ENCODE results near the gene PROB1.
A peak's percentile ranks its signal among the peaks of the same experiment; 100 is the strongest.

PROB1 gene

GRCh38 chr5:139383993-139384590 is 10.8 kb downstream of the PROB1 start:
- H3K9me3 ChIP-seq (ENCODE audit: control insufficient read depth, insufficient read depth, low read length): no peaks in the 10 kb centered on the region; the same call in 1 of the 2 replicates
- no peaks in the 10 kb centered on the region for H3K36me3 ChIP-seq (ENCODE audit: insufficient read depth, low read length)
- H3K4me1 ChIP-seq (ENCODE audit: insufficient read depth, low read length): peaks cover 13% of the 10 kb centered on the region
- H3K9ac ChIP-seq (ENCODE audit: low read depth, low read length): no peak overlapping the region

GRCh38 chr5:139383275-139383992 is 11.5 kb downstream of the PROB1 start, which contains the start of gene SLC23A1:
TSS of gene SLC23A1 (minus strand) at chr5:139383297. CDS start at chr5:139383253, 44 bp downstream.
- peaks cover 11% of the 10 kb centered on the region for H3K4me1 ChIP-seq (ENCODE audit: insufficient read depth, low read length)
- no peaks in the 10 kb centered on the region; the same call in 1 of the 2 replicates for H3K9me3 ChIP-seq (ENCODE audit: control insufficient read depth, insufficient read depth, low read length)
- no peak within 1 kb of the TSS for H3K9ac ChIP-seq (ENCODE audit: low read depth, low read length)
- no peaks in the 10 kb centered on the region for H3K36me3 ChIP-seq (ENCODE audit: insufficient read depth, low read length)

DNA sequence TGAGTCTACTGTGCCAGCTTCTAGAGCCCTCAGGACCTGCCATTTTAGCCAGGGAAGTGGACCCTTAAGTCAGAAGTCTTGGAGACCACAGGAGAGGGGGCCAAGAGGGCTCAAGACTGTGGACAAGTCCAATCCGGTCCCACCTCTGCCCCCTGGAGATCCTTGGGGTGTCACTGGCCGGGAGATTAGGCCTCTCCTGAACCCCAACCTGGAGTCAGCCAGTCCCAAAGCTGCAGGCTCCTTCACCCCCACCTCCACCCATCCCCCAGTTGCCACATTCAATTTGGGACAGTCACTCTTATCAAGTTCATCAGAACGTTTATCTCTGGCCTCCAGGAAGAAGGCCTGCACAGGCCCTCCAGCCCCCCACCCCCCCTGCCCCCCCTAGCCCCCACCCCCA is 12.1 kb downstream of the PROB1 start:
- Histone ChIP-seq H3K36me3 (ENCODE audit: insufficient read depth, low read length) (no peaks in the 10 kb centered on the region), H3K9ac (ENCODE audit: low read depth, low read length) (no peak overlapping the region), H3K4me1 (ENCODE audit: insufficient read depth, low read length) (peaks cover 5% of the 10 kb centered on the region), H3K9me3 (ENCODE audit: control insufficient read depth, insufficient read depth, low read length) (no peaks in the 10 kb centered on the region; the same call in 1 of the 2 replicates)

GRCh38 chr5:139381837-139382761 is 12.8 kb downstream of the PROB1 start:
- Histone ChIP-seq H3K36me3 (ENCODE audit: insufficient read depth, low read length) (no peaks in the 10 kb centered on the region), H3K9ac (ENCODE audit: low read depth, low read length) (no peak overlapping the region), H3K4me1 (ENCODE audit: insufficient read depth, low read length) (no peaks in the 10 kb centered on the region; the same call in 1 of the 2 replicates), H3K9me3 (ENCODE audit: control insufficient read depth, insufficient read depth, low read length) (no peaks in the 10 kb centered on the region; the same call in 1 of the 2 replicates)

DNA sequence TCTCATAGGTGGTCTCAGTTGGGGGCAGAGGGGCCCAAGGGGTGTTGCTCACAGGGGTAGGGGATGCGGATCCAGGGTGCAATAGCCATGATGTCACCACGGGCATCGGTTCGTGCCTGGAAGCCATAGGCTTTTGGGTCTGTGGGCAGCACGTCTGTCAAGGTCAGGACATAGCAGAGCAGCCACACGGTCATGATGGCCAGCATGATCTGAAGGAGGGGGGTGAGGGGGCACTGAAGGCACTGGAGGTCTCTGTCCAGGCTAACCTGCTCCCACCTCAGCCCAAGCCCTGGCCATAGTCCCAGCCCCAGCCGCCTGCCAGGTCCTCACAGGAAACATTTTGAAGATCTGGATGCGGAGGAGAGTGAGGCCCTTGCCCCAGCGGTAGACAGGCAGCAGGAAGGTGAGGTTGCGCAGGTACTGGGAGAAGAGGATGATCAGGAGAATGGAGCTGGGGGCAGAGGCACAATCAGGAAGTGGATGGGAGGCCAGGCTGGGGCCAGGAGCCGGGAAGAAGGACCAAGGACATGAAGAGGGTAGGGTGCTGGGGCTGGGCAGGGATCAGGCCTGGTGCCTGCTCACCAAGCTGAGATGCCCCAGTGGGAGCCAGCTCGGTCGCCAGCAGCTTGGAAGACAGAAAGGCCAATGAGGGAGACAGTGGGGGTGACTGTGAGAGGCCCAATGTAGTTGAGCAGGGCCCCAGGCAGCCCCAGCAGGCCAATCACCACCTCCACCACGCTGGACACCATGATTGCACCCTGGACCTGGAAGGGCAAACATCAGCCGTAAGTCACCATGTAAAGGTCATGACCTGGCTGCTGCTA is 15.1 kb downstream of the PROB1 start:
- Histone ChIP-seq H3K36me3 (ENCODE audit: insufficient read depth, low read length) (no peaks in the 10 kb centered on the region), H3K4me1 (ENCODE audit: insufficient read depth, low read length) (no peaks in the 10 kb centered on the region; the same call in 1 of the 2 replicates), H3K9ac (ENCODE audit: low read depth, low read length) (no peak overlapping the region), H3K9me3 (ENCODE audit: control insufficient read depth, insufficient read depth, low read length) (no peaks in the 10 kb centered on the region; the same call in 1 of the 2 replicates)

DNA sequence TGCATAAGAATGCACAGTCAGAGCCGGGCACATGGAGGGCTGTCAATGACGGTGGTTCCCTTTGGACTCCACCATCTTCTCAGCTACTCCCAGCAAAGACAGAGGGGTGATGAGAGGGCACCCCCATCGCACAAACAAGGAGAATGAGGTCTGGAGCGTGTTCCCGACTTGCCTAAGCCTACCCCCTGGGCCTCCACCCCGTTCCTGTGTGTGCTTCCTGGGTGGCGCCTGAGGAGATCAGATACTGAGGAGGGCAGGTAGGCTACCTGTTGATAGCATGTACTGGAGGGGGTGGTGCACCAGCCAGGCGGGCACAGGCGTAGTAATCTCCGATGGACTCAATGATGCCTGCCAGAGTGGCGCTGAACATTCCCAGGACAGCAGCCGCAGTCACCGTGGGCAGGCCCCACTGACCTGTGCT is 16.0 kb downstream of the PROB1 start:
- Histone ChIP-seq H3K9me3 (ENCODE audit: control insufficient read depth, insufficient read depth, low read length) (no peaks in the 10 kb centered on the region; the same call in 1 of the 2 replicates), H3K36me3 (ENCODE audit: insufficient read depth, low read length) (no peaks in the 10 kb centered on the region), H3K9ac (ENCODE audit: low read depth, low read length) (no peak overlapping the region), H3K4me1 (ENCODE audit: insufficient read depth, low read length) (no peaks in the 10 kb centered on the region; the same call in 1 of the 2 replicates)

- H3K9ac ChIP-seq (ENCODE audit: low read depth, low read length): peak overlapping the region; percentile 37; the same call in 1 of the 2 replicates
- H3K9me3 ChIP-seq (ENCODE audit: control insufficient read depth, insufficient read depth, low read length): no peaks in the 10 kb centered on the region; the same call in 1 of the 2 replicates
- no peaks in the 10 kb centered on the region; the same call in 1 of the 2 replicates for H3K4me1 ChIP-seq (ENCODE audit: insufficient read depth, low read length)
- H3K36me3 ChIP-seq (ENCODE audit: insufficient read depth, low read length): no peaks in the 10 kb centered on the region
Measured at GRCh38 chr5:139378101-139378825, 16.6 kb downstream of the PROB1 start.

- Histone ChIP-seq H3K9me3 (ENCODE audit: control insufficient read depth, insufficient read depth, low read length) (no peaks in the 10 kb centered on the region; the same call in 1 of the 2 replicates), H3K9ac (ENCODE audit: low read depth, low read length) (no peak overlapping the region), H3K4me1 (ENCODE audit: insufficient read depth, low read length) (no peaks in the 10 kb centered on the region; the same call in 1 of the 2 replicates), H3K36me3 (ENCODE audit: insufficient read depth, low read length) (no peaks in the 10 kb centered on the region)
Measured at GRCh38 chr5:139377226-139377625, 17.7 kb downstream of the PROB1 start.

- Histone ChIP-seq H3K4me1 (ENCODE audit: insufficient read depth, low read length) (no peaks in the 10 kb centered on the region; the same call in 1 of the 2 replicates), H3K36me3 (ENCODE audit: insufficient read depth, low read length) (peaks cover 5% of the 10 kb centered on the region), H3K9ac (ENCODE audit: low read depth, low read length) (no peak overlapping the region), H3K9me3 (ENCODE audit: control insufficient read depth, insufficient read depth, low read length) (no peaks in the 10 kb centered on the region; the same call in 1 of the 2 replicates)
Measured at GRCh38 chr5:139376364-139376763, 18.5 kb downstream of the PROB1 start.

- H3K9ac ChIP-seq (ENCODE audit: low read depth, low read length): no peak overlapping the region
- H3K9me3 ChIP-seq (ENCODE audit: control insufficient read depth, insufficient read depth, low read length): no peaks in the 10 kb centered on the region
- peaks cover 9% of the 10 kb centered on the region for H3K36me3 ChIP-seq (ENCODE audit: insufficient read depth, low read length)
- H3K4me1 ChIP-seq (ENCODE audit: insufficient read depth, low read length): no peaks in the 10 kb centered on the region; the same call in 1 of the 2 replicates
Measured at GRCh38 chr5:139374909-139375308, 20.0 kb downstream of the PROB1 start.

- Histone ChIP-seq H3K9ac (ENCODE audit: low read depth, low read length) (no peak overlapping the region), H3K4me1 (ENCODE audit: insufficient read depth, low read length) (no peaks in the 10 kb centered on the region), H3K9me3 (ENCODE audit: control insufficient read depth, insufficient read depth, low read length) (no peaks in the 10 kb centered on the region), H3K36me3 (ENCODE audit: insufficient read depth, low read length) (peaks cover 17% of the 10 kb centered on the region)
Measured at GRCh38 chr5:139371482-139372435, 23.1 kb downstream of the PROB1 start.

DNA sequence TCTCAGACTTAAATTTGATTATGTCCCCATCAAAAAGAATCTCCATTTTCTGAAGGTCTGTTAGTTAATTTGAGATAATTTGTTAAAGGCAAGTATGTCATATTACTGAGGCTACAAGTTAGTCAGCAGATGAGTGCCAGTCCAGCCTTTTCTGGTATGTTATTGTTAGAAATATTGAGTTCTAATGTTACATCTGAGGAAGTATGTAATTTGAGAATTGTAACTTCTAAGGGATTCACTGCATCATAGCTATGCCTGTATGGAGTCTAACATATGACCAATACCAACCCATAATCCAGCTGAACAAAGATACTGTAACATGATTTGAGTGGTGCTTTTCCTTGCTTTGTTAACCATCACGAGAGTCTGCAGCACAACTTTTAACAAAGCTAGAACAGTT is 25.7 kb downstream of the PROB1 start:
- Histone ChIP-seq H3K9ac (ENCODE audit: low read depth, low read length) (no peak overlapping the region), H3K9me3 (ENCODE audit: control insufficient read depth, insufficient read depth, low read length) (no peaks in the 10 kb centered on the region), H3K4me1 (ENCODE audit: insufficient read depth, low read length) (no peaks in the 10 kb centered on the region), H3K36me3 (ENCODE audit: insufficient read depth, low read length) (peaks cover 33% of the 10 kb centered on the region)

Data from ES-I3 (cell line).